Stomach (tissue), 9 donors: ENCODE data around the gene RNASE7. TPM values are rescaled to one million over a fixed set of nuclear protein-coding genes. Genes with fewer than 3 reads are reported as not detected.
A peak's percentile ranks its signal among the peaks of the same experiment; 100 is the strongest.

Experiments
- DNase-seq, 2 donors: peaks; one replicate each; pipeline versions ENCODE4 v3.0.0 to v3.0.0-alpha.2; 2013 to 2019
- H3K27ac ChIP-seq, 5 donors: fragments of 200-600 bp in 4 of 5; sonication (generic) in 4 of 5; one replicate each; pipeline ENCODE4 v1.5.1; 2013 to 2019; ENCODE audit warnings: mild to moderate bottlenecking in 1 of 5, moderate library complexity in 1 of 5
- H3K27me3 ChIP-seq, 3 donors: fragments of 200-600 bp; sonication (generic); one replicate each; pipeline ENCODE4 v1.5.1; 2017 to 2019; ENCODE audit warnings: mixed run types in 1 of 3
- H3K36me3 ChIP-seq, 4 donors: fragments of 200-600 bp; sonication (generic); 1 replicate in 3 of 4; 2 replicates in 1 of 4; pipeline ENCODE4 v1.5.1; 2016 to 2019
- H3K4me1 ChIP-seq, 4 donors: fragments of 200-600 bp; sonication (generic); one replicate each; pipeline ENCODE4 v1.5.1; 2016 to 2019
- H3K4me3 ChIP-seq, 4 donors: fragments of 200-600 bp; sonication (generic) in 3 of 4; one replicate each; pipeline ENCODE4 v1.5.1; 2016 to 2019; ENCODE audit warnings: mild to moderate bottlenecking in 1 of 4
- H3K9me3 ChIP-seq, 4 donors: fragments of 200-600 bp; sonication (generic); one replicate each; pipeline ENCODE4 v1.5.1; 2016 to 2019
- CTCF ChIP-seq, 7 experiments: fragments of 450-650 bp in 4 of 7; fragments of 200-600 bp in 3 of 7; sonication (generic) in 3 of 7; IDR thresholded peaks; one replicate each; pipeline ENCODE4 v1.5.1; 2016 to 2019; ENCODE audit warnings: antibody characterized with exemption in 7 of 7, control low read depth in 2 of 7, mild to moderate bottlenecking in 1 of 7
- EP300 ChIP-seq: sonication (generic); formaldehyde crosslinking; IDR thresholded peaks from one replicate; pipeline ENCODE4 v1.6.1; 2017; ENCODE audit warnings: antibody characterized with exemption
- POLR2A ChIP-seq, 4 donors: fragments of 450-650 bp; IDR thresholded peaks; one replicate each; pipeline ENCODE4 v1.6.1; 2016; ENCODE audit warnings: antibody characterized with exemption in 4 of 4, control low read depth in 2 of 4, mild to moderate bottlenecking in 1 of 4, moderate library complexity in 1 of 4
- POLR2AphosphoS5 ChIP-seq, 3 donors: sonication (generic); formaldehyde crosslinking; IDR thresholded peaks; one replicate each; pipeline ENCODE4 v1.6.1; 2016; ENCODE audit warnings: antibody characterized with exemption in 3 of 3
- WGBS, 5 donors: extraction: QIAGEN DNeasy Blood & Tissue Kit in 3 of 5; methylation state at CpG; one replicate each; pipeline versions ENCODE4 v1.1.5 to v1.1.7; 2013 to 2018; 5-methylcytosine and 5-hydroxymethylcytosine counted together
- intact Hi-C: fragments of 100-400 bp; cut with DNase I; formaldehyde crosslinking; loops from one replicate; pipeline ENCODE4 v1.15.1; 2023; ENCODE audit warnings: low total_unique reads
- polyA plus RNA-seq, 3 donors: library from polyadenylated mRNA; stranded (reverse); fragments of 200-250 nt; gene quantifications; one replicate each; pipeline ENCODE4 v1.2.3, GENCODE V29; 2013
- total RNA-seq, 5 donors: library from RNA; depleted of rRNA; stranded (reverse); fragments of >200 nt; gene quantifications; one replicate each; pipeline versions ENCODE4 v1.1.0 to v1.2.3, GENCODE V29; 2014 to 2016
- donor health status: healthy with polysubstance abuse.
- donor health status: Bipolar disorder and iron deficiency.
- donor health status: healthy.

Gene RNASE7
- total and polyA plus RNA-seq, 8 donors, result 0.58 to 2.6 TPM; not detected in 6

DNA sequence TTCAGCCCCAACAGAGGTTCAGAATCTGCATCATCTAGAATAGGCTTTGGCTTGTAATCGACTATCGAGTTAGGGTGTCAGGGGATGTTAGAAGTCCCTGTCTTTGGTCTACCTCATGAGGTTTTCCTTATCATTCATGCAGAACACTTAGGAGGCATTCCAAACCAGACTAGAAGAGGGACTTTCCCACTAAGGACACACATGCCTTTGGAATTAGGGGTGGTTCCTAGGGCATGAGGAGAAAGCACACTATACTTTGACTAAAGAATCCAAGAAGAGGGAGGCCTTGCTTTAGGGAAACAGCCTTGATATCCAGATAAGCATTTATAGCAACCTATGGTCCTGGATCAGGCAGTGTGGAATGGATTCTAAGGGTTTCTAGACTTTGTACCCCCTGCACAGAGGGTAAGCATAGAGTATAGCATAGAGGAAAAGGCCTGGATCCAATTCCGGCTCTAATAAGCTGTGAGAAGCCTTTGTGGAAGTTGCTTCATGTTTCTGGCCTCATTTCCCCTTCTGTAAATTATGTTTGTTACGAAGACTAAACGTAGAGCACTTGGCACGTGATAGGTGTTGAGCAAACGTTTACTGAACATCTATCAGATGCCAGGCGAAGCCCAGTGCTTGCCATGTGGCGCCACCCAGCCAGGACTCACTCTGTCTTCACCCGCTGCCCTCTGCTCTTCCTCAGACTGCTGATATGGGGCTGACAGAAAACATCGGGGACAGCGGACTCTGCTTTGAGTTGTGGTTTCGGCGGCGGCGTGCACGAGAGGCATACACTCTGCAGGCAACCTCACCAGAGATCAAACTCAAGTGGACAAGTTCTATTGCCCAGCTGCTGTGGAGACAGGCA, 43.1 kb downstream of the RNASE7 start:
- 58 to 65% (median 62%) methylated on average over 16 to 17 of the region's 17 CpGs for WGBS, 5 donors
- intact Hi-C loops, result loop anchor here (10.0 kb wide), 1 partner anchor 70 kb away; no protein-coding TSS in a partner anchor
- H3K4me1 ChIP-seq, result peaks cover 7 to 46% (median 19%) of the 10 kb centered on the region in 4 donors
- H3K36me3 ChIP-seq, result peaks cover 36 to 99% (median 89%) of the 10 kb centered on the region in 4 donors
- no peaks in the 10 kb centered on the region for H3K9me3 ChIP-seq
- peak overlapping the region in 4 of 5 donors; percentile 13 to 72 (median 64) for H3K27ac ChIP-seq
- peak overlapping the region in 1 of 4 donors; percentile 12 for H3K4me3 ChIP-seq
- no peaks in the 10 kb centered on the region for H3K27me3 ChIP-seq
- no peak for TF ChIP-seq EP300
- TF ChIP-seq POLR2AphosphoS5 (IDR thresholded peaks at IDR 0.05), result peak; percentile 20 to 44 (median 28)
- no peak for TF ChIP-seq CTCF (IDR thresholded peaks at IDR 0.05)
- TF ChIP-seq POLR2A (IDR thresholded peaks at IDR 0.05), result no peak
- peak in 1 of 2 donors; percentile 63 for DNase-seq

DNA sequence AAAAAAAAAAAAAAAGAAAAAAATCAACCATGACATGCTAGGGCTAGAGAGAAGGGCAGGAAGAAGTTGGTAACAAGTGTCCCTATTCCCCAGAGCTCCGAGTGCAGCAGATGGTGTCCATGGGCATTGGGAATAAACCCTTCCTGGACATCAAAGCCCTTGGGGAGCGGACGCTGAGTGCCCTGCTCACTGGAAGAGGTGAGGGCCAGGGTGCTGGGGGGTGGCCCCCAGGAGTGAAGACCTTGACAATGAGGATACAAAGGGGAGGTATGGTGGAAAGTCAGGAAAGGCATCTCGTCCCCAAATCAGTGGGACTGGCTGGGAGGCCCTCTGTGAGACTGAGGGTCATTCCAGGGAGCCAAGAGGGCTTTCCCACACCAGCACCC, 44.7 kb downstream of the RNASE7 start:
- H3K27me3 ChIP-seq, result no peaks in the 10 kb centered on the region
- TF ChIP-seq POLR2A (IDR thresholded peaks at IDR 0.05), result no peak
- TF ChIP-seq CTCF (IDR thresholded peaks at IDR 0.05), result no peak
- no peak for TF ChIP-seq POLR2AphosphoS5 (IDR thresholded peaks at IDR 0.05)
- no peak for TF ChIP-seq EP300
- H3K9me3 ChIP-seq, result no peaks in the 10 kb centered on the region
- intact Hi-C loops, result loop anchor here (10.0 kb wide), 1 partner anchor 72 kb away; no protein-coding TSS in a partner anchor
- peaks cover 7 to 48% (median 20%) of the 10 kb centered on the region in 4 donors for H3K4me1 ChIP-seq
- no peak overlapping the region for H3K4me3 ChIP-seq
- DNase-seq, result no peak
- 88 to 95% (median 88%) methylated on average over 4 of the region's 4 CpGs for WGBS, 5 donors
- peak overlapping the region in 3 of 5 donors; percentile 4 to 67 (median 16) for H3K27ac ChIP-seq
- H3K36me3 ChIP-seq, result peaks cover 24 to 99% (median 89%) of the 10 kb centered on the region in 4 donors

GRCh38 chr14:21087294-21088091, 45.3 kb downstream of the RNASE7 start:
- Histone ChIP-seq H3K36me3 (peaks cover 22 to 97% (median 88%) of the 10 kb centered on the region in 4 donors), H3K4me3 (no peak overlapping the region), H3K27me3 (no peaks in the 10 kb centered on the region), H3K4me1 (peaks cover 7 to 54% (median 26%) of the 10 kb centered on the region in 4 donors), H3K9me3 (no peaks in the 10 kb centered on the region), H3K27ac (peak overlapping the region in 3 of 5 donors; percentile 4 to 67 (median 16))
- intact Hi-C loops, result loop anchor here (10.0 kb wide), 1 partner anchor 73 kb away; no protein-coding TSS in a partner anchor
- TF ChIP-seq EP300 (no peak), POLR2AphosphoS5 (IDR thresholded peaks at IDR 0.05) (peak in 1 of 3 donors; percentile 6)
- 45 to 67% (median 52%) methylated on average over 6 to 19 of the region's 19 CpGs for WGBS, 5 donors
- DNase-seq, result peak in 1 of 2 donors; percentile 90

DNA sequence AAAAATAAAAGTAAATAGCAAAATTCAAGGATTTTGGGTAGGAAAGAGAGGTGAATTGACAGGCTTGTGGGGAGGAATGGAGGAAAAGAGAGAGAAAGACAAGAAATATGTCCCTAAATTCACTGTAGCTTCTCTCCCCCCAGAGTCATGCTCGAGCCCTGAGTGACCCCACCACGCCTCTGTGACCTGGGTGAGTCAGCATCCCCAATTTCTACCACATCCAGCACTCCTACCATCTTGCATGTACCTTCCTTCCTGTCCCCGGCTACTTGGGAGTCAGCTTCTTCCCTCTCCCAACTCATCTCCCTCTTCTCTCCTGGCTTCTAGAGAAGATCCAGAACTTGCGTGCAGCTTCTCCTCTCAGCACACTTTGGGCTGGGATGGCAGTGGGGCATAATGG, 46.5 kb downstream of the RNASE7 start:
- H3K27ac ChIP-seq, result peak overlapping the region in 2 of 5 donors; percentile 4 to 67
- peaks cover 7 to 62% (median 30%) of the 10 kb centered on the region in 4 donors for H3K4me1 ChIP-seq
- TF ChIP-seq CTCF (IDR thresholded peaks at IDR 0.05), result no peak
- TF ChIP-seq POLR2AphosphoS5 (IDR thresholded peaks at IDR 0.05), result no peak
- no peak for TF ChIP-seq EP300
- TF ChIP-seq POLR2A (IDR thresholded peaks at IDR 0.05), result no peak
- WGBS, 5 donors, result 51 to 79% (median 69%) methylated on average over 4 of the region's 4 CpGs
- H3K9me3 ChIP-seq, result no peaks in the 10 kb centered on the region
- no peaks in the 10 kb centered on the region for H3K27me3 ChIP-seq
- H3K4me3 ChIP-seq, result no peak overlapping the region
- H3K36me3 ChIP-seq, result peaks cover 17 to 91% (median 81%) of the 10 kb centered on the region in 4 donors
- intact Hi-C loops, result loop anchor here (10.0 kb wide), 1 partner anchor 74 kb away; no protein-coding TSS in a partner anchor
- DNase-seq, result no peak
